Measurements from ENCODE around the gene SHMT2. TPM values are rescaled to one million over a fixed set of nuclear protein-coding genes. Genes with fewer than 3 reads are reported as not detected.
"Not testable (repeated sequence)": the region's sequence is repeated elsewhere in the genome, so short reads cannot be mapped to it uniquely, and the experiment has no call there.

Gene SHMT2
- total RNA-seq, 4 donors from 2014 or later: 62.4 to 71.8 (median 67.4) TPM

DNA sequence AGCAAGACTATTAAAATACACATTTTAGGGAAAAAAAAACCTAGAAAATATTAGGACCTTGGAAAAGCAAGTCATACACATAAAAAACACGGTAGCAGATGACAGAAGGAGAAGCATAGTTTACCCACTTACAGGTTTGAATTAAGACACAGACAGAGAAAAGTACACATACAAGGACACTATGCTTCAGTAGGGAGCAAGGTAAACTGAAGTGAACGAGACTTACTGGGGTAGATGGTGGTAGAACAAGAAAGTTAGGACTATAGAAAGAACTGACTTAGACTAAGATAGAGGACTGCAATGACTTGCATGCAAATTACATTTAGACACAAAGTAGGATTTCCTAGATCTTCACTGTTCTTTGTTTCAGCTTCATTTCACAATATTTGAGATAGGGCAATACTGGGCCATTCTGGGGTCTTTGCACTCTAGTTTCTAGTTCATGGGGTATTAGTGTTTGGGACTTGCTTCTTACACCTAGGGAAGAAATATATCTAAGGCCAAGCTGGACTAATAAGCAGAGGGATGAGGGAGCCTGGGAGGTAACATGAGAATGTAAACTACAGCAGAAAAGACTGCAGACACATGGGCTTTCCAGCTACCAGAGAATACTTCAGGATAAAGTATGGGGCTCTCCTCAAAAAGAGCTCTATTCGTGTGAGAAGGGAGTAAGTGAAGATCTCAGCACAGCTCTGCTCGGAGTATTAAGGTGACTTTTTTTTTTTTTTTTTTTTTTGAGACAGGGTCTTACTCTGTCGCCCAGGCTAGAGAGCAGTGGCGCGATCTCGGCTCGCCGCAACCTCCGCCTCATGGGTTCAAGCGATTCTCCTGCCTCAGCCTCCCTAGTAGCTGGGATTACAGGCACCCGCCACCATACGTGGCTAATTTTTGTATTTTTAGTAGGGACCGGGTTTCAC lies 49.2 kb downstream of the SHMT2 start:
- H3K4me3 ChIP-seq (ENCODE audit: low read depth, poor library complexity, severe bottlenecking): no peak overlapping the region
- 92 to 93% methylated on average over 15 of the region's 15 CpGs for WGBS, 2 donors
- intact Hi-C loops (cut with DNase I; ENCODE audit: low total_unique reads): no loop called here
- TF ChIP-seq, protein P1, sequence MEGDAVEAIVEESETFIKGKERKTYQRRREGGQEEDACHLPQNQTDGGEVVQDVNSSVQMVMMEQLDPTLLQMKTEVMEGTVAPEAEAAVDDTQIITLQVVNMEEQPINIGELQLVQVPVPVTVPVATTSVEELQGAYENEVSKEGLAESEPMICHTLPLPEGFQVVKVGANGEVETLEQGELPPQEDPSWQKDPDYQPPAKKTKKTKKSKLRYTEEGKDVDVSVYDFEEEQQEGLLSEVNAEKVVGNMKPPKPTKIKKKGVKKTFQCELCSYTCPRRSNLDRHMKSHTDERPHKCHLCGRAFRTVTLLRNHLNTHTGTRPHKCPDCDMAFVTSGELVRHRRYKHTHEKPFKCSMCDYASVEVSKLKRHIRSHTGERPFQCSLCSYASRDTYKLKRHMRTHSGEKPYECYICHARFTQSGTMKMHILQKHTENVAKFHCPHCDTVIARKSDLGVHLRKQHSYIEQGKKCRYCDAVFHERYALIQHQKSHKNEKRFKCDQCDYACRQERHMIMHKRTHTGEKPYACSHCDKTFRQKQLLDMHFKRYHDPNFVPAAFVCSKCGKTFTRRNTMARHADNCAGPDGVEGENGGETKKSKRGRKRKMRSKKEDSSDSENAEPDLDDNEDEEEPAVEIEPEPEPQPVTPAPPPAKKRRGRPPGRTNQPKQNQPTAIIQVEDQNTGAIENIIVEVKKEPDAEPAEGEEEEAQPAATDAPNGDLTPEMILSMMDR (IDR thresholded peaks at IDR 0.05): no peak
- no peak for TF ChIP-seq POLR2A (IDR thresholded peaks at IDR 0.05)
- no peak for DNase-seq (ENCODE audit: low spot score in 2 of 2)

DNA sequence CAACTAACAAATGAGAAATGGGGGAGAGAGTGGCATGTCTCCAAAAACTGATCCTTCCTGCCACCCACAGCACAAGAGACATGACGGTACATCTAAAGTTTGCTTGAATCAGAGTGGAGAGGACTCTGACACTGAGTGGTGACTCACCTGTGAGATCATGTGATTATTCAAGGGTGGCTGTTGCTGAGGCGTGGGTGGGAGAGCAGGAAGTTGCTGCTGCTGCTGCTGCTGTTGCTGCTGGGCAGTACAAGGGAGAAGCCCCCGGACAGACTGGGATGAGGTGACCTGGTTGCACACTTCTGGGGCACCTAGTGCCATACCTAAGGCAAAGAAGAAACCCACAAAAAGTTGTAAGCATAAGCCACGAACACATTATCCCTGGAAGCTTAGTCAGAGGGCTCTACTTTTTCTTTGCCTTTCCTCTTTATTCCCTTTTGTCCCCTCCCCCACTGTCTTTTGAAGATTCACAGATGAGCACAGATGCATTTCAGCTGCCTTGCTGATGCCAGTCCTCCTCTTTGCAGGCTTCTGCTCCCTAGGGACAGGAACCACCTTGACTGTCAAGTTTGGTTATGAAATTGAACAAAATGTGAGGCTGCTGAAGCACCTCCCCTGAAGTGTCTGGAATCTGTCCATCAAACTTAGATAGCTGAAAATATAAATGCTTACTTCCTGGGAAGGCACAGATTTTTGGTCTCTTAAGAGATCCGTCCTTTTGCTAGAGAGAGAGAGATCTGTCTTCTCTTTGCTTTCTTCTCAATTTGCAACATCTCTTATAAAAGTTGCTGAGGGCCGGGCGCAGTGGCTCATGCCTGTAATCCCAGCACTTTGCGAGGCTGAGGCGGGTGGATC lies 50.9 kb downstream of the SHMT2 start:
- intact Hi-C loops (cut with DNase I; ENCODE audit: low total_unique reads): no loop called here
- H3K4me3 ChIP-seq (ENCODE audit: low read depth, poor library complexity, severe bottlenecking): no peak overlapping the region
- TF ChIP-seq, protein P1 (IDR thresholded peaks at IDR 0.05): no peak
- no peak for TF ChIP-seq POLR2A (IDR thresholded peaks at IDR 0.05)
- peak in 1 of 2 donors; percentile 25 for DNase-seq (ENCODE audit: low spot score in 2 of 2)
- WGBS, 2 donors: 71 to 73% methylated on average over 9 of the region's 9 CpGs

DNA sequence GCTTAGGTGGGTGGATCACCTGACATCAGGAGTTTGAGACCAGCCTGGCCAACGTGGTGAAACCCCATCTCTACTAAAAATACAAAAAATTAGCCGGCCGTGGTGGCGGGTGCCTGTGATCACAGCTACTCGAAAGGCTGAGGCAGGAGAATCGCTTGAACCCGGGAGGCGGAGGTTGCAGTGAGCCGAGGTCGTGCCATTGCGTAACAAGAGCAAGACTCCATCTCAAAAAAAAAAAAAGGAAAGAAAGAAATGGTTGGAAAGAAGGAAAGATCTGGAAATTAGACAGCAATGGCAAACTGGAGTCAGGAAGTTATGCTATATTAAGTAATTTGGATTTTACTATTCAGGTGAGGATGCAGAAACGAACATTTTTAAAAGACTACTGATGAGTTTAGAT lies 52.6 kb downstream of the SHMT2 start:
- DNase-seq (ENCODE audit: low spot score in 2 of 2); H3K4me3 ChIP-seq (ENCODE audit: low read depth, poor library complexity, severe bottlenecking); intact Hi-C loops (cut with DNase I; ENCODE audit: low total_unique reads): not testable (repeated sequence)
- 92 to 95% methylated on average over 12 of the region's 12 CpGs for WGBS, 2 donors

MicroRNA genes within 50 kb of the gene (microRNA counts, 767-probe panel; counts per million panel counts)
- microRNA hsa-miR-1228-3p: 0 to 358 counts per million in 2 donors

Small RNA genes lying within 50 kb of the gene (microRNA-seq; reads per million reads assigned to microRNA genes)
- 0.57 to 0.68 reads per million in 2 donors for gene MIR1228 (ENCODE audit: borderline number of aligned reads in 1 of 2, borderline replicate concordance in 2 of 2)

Other genes starting within 250 kb of the SHMT2 start
- 1 to 10 TPM; 5.2 to 6.1 (median 6.1) TPM for gene ZBTB39, start 223.2 kb upstream of the SHMT2 start, total RNA-seq
- under 1 TPM in 1 of 4 donors, not detected in 3; 0.46 TPM for gene TAC3, start 213.2 kb upstream of the SHMT2 start, total RNA-seq
- 1 to 10 TPM in 1 of 4 donors, under 1 TPM in 2, not detected in 1; 0.30 to 2.0 (median 0.39) TPM for gene MYO1A, start 179.6 kb upstream of the SHMT2 start, total RNA-seq
- gene NEMP1, start 150.9 kb upstream of the SHMT2 start, total RNA-seq: 1 to 10 TPM; 7.0 to 9.2 (median 7.9) TPM
- gene NAB2, start 140.6 kb upstream of the SHMT2 start, total RNA-seq: 10 to 100 TPM; 44.1 to 89.6 (median 64.6) TPM
- 100 to 1,000 TPM; 105 to 210 (median 129) TPM for gene STAT6, start 118.3 kb upstream of the SHMT2 start, total RNA-seq
- 100 to 1,000 TPM in 2 of 4 donors, 10 to 100 TPM in 2; 93.4 to 156 (median 101) TPM for gene LRP1, start 101.2 kb upstream of the SHMT2 start, total RNA-seq
- gene LRP1-AS, start 82.1 kb upstream of the SHMT2 start, total RNA-seq: not detected
- gene NXPH4, start 12.9 kb upstream of the SHMT2 start, total RNA-seq: 10 to 100 TPM; 18.4 to 21.3 (median 19.9) TPM
- 1 to 10 TPM in 2 of 4 donors, under 1 TPM in 2; 0.71 to 3.8 (median 1.5) TPM for gene STAC3, start 21.5 kb downstream of the SHMT2 start, total RNA-seq
- 10 to 100 TPM; 37.2 to 64.6 (median 54.3) TPM for gene R3HDM2, start 201.3 kb downstream of the SHMT2 start, total RNA-seq
- not detected for gene INHBC, start 205.1 kb downstream of the SHMT2 start, total RNA-seq
- gene INHBE, start 225.6 kb downstream of the SHMT2 start, total RNA-seq: not detected
- 10 to 100 TPM in 1 of 4 donors, 1 to 10 TPM in 1, under 1 TPM in 2; 0.19 to 13.4 (median 1.9) TPM for gene GLI1, start 230.1 kb downstream of the SHMT2 start, total RNA-seq